WTC11 (cell line): ENCODE results near the gene NRDC. TPM values are rescaled to one million over a fixed set of nuclear protein-coding genes. Genes with fewer than 3 reads are reported as not detected.

Experiments used
- ATAC-seq: fragments of 200-7000 bp; cut with Tn5 transposase; 2 replicates; pipeline ENCODE4 v1.10.0; 2021; ENCODE audit warnings: mild to moderate bottlenecking, moderate library complexity
- CTCF ChIA-PET: fragments of 300-600 bp; sonication (Branson Sonifier 250); formaldehyde crosslinking; loops from one replicate; lab custom pipeline; 2021; ENCODE audit warnings: antibody characterized with exemption; lab: Charles Lee
- POLR2A ChIA-PET: fragments of 350-600 bp; sonication (Branson Sonifier 250); formaldehyde crosslinking; loops from one replicate; lab custom pipeline; 2021; ENCODE audit warnings: antibody characterized with exemption; lab: Charles Lee
- DNase-seq: peaks from one replicate; pipeline ENCODE4 v3.0.0; 2021; ENCODE audit warnings: low spot score
- H3K27ac Mint-ChIP-seq: 2 replicates; pipeline ENCODE4 v1.8.0; 2021; ENCODE audit warnings: mixed read lengths
- H3K27me3 Mint-ChIP-seq: 2 replicates; pipeline ENCODE4 v1.8.0; 2021; ENCODE audit warnings: low read depth, mild to moderate bottlenecking, moderate library complexity, mixed read lengths
- H3K36me3 Mint-ChIP-seq: 2 replicates; pipeline ENCODE4 v1.8.0; 2021; ENCODE audit warnings: mixed read lengths
- H3K4me1 Mint-ChIP-seq: 2 replicates; pipeline ENCODE4 v1.8.0; 2022; ENCODE audit warnings: mixed read lengths
- H3K4me3 Mint-ChIP-seq: 2 replicates; pipeline ENCODE4 v1.8.0; 2021; ENCODE audit warnings: mild to moderate bottlenecking, moderate library complexity, mixed read lengths
- H3K9me3 Mint-ChIP-seq: 2 replicates; pipeline ENCODE4 v1.8.0; 2021; ENCODE audit warnings: mixed read lengths
- FOXK1 ChIP-seq: sonication (generic); formaldehyde crosslinking; IDR thresholded peaks from 2 replicates; pipeline ENCODE4 v1.8.0; 2022; ENCODE audit warnings: mild to moderate bottlenecking, moderate library complexity, missing genetic modification reagents
- GTF2I ChIP-seq: fragments of 250-450 bp; sonication (Bioruptor Pico); conservative IDR thresholded peaks from 2 replicates; pipeline ENCODE4 v1.4.0; 2021; ENCODE audit warnings: mild to moderate bottlenecking
- HMGA2 ChIP-seq: fragments of 250-450 bp; sonication (Bioruptor Pico); IDR thresholded peaks from 2 replicates; pipeline ENCODE4 v1.4.0; 2021; ENCODE audit warnings: mild to moderate bottlenecking, moderate library complexity
- JUN ChIP-seq: sonication (generic); formaldehyde crosslinking; IDR thresholded peaks from 2 replicates; pipeline ENCODE4 v1.8.0; 2023; ENCODE audit warnings: mild to moderate bottlenecking, missing genetic modification reagents
- TEAD4 ChIP-seq: sonication (generic); formaldehyde crosslinking; IDR thresholded peaks from 2 replicates; pipeline ENCODE4 v1.8.0; 2022; ENCODE audit warnings: mild to moderate bottlenecking, missing genetic modification reagents
- ZBTB21 ChIP-seq: sonication (generic); formaldehyde crosslinking; IDR thresholded peaks from 2 replicates; pipeline ENCODE4 v1.8.1; 2023; ENCODE audit warnings: mild to moderate bottlenecking, missing genetic modification reagents, borderline replicate concordance
- total RNA-seq: library from RNA; stranded (reverse); gene quantifications from 3 replicates; pipeline ENCODE4 v1.2.3, GENCODE V29; 2021
- TF ChIP-seq, protein P1 (sequence below): fragments of 250-450 bp; sonication (Bioruptor Pico); IDR thresholded peaks from 2 replicates; pipeline ENCODE4 v1.9.0; 2021; ENCODE audit warnings: mild to moderate bottlenecking
- TF ChIP-seq, protein P2 (sequence below): sonication (generic); formaldehyde crosslinking; IDR thresholded peaks from 2 replicates; pipeline ENCODE4 v1.8.1; 2023; ENCODE audit warnings: mild to moderate bottlenecking, missing genetic modification reagents, moderate library complexity
- TF ChIP-seq, protein P3 (sequence below): sonication (generic); formaldehyde crosslinking; IDR thresholded peaks from 2 replicates; pipeline ENCODE4 v1.8.0; 2022; ENCODE audit warnings: mild to moderate bottlenecking, missing genetic modification reagents
- TF ChIP-seq, protein P4 (sequence below): sonication (generic); formaldehyde crosslinking; IDR thresholded peaks from 2 replicates; pipeline ENCODE4 v1.8.1; 2022; ENCODE audit warnings: missing genetic modification reagents, borderline replicate concordance
- TF ChIP-seq, protein P5 (sequence below): sonication (generic); formaldehyde crosslinking; IDR thresholded peaks from 2 replicates; pipeline ENCODE4 v1.8.1; 2022; ENCODE audit warnings: low read depth, mild to moderate bottlenecking, moderate library complexity, missing genetic modification reagents, borderline replicate concordance
- TF ChIP-seq, protein P6 (sequence below): sonication (generic); formaldehyde crosslinking; IDR thresholded peaks from 2 replicates; pipeline ENCODE4 v1.8.0; 2022; ENCODE audit warnings: mild to moderate bottlenecking, missing genetic modification reagents
- TF ChIP-seq, protein P7 (sequence below): fragments of 250-450 bp; sonication (Bioruptor Pico); IDR thresholded peaks from 2 replicates; pipeline ENCODE4 v1.9.0; 2021; ENCODE audit warnings: mild to moderate bottlenecking, borderline replicate concordance
- TF ChIP-seq, protein P8 (sequence below): fragments of 250-450 bp; sonication (Bioruptor Pico); IDR thresholded peaks from 2 replicates; pipeline ENCODE4 v1.9.0; 2021; ENCODE audit warnings: moderate library complexity, mild to moderate bottlenecking, inconsistent platforms, borderline replicate concordance

Gene NRDC
- total RNA-seq, 1 experiment from 2014 or later: 201 TPM

DNA sequence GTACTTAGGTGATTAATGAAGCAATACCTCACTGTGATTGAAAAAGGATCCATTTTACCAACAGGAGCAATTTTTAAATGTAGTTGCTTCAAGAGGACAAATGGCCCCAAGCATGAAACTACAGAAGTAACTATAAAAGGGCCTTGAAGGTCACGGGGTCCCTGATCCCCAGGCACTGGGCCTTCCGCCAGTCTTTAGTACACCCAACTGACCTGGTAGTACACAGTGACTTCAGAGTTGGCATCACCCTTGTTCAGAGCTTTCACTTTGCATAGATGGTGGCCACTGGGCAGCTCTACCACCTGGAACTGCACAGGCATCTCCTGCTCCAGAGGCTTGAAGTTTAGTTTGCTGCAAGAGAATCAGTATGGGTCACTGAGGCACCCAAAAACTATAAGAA lies 84.3 kb downstream of the NRDC start (continued):
- TF ChIP-seq, protein P1, sequence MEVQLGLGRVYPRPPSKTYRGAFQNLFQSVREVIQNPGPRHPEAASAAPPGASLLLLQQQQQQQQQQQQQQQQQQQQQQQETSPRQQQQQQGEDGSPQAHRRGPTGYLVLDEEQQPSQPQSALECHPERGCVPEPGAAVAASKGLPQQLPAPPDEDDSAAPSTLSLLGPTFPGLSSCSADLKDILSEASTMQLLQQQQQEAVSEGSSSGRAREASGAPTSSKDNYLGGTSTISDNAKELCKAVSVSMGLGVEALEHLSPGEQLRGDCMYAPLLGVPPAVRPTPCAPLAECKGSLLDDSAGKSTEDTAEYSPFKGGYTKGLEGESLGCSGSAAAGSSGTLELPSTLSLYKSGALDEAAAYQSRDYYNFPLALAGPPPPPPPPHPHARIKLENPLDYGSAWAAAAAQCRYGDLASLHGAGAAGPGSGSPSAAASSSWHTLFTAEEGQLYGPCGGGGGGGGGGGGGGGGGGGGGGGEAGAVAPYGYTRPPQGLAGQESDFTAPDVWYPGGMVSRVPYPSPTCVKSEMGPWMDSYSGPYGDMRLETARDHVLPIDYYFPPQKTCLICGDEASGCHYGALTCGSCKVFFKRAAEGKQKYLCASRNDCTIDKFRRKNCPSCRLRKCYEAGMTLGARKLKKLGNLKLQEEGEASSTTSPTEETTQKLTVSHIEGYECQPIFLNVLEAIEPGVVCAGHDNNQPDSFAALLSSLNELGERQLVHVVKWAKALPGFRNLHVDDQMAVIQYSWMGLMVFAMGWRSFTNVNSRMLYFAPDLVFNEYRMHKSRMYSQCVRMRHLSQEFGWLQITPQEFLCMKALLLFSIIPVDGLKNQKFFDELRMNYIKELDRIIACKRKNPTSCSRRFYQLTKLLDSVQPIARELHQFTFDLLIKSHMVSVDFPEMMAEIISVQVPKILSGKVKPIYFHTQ (CRISPR knock-in tag): no peak
- no peak for TF ChIP-seq HMGA2 (CRISPR knock-in tag)

DNA sequence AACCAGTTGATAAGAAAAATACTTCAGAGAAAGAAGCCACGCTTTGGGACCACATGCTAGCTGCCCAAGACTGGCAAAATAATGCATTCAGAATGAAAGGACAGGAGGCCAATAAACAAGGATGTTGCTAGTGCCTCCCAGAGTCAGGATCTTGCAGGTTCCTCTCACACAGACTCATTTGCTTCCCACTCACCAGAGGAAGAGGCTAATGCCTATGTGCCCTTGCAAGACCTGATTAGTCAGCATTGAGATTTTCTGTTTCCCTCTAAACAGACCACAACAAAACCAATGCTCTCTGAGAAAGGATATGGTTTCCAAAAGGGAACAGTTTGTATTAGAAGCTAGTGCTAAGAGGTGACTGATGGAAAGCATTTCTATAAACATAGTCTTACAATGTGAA lies 85.7 kb downstream of the NRDC start:
- Mint-ChIP-seq H3K27ac (no peak overlapping the region), H3K4me1 (no peaks in the 10 kb centered on the region), H3K36me3 (peaks cover 72% of the 10 kb centered on the region), H3K9me3 (no peaks in the 10 kb centered on the region), H3K27me3 (no peaks in the 10 kb centered on the region), H3K4me3 (no peak overlapping the region)
- no peak for ATAC-seq
- TF ChIP-seq, protein P2, sequence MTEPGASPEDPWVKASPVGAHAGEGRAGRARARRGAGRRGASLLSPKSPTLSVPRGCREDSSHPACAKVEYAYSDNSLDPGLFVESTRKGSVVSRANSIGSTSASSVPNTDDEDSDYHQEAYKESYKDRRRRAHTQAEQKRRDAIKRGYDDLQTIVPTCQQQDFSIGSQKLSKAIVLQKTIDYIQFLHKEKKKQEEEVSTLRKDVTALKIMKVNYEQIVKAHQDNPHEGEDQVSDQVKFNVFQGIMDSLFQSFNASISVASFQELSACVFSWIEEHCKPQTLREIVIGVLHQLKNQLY: no peak
- no peak for TF ChIP-seq ZBTB21 (CRISPR knock-in tag)
- TF ChIP-seq, protein P3, sequence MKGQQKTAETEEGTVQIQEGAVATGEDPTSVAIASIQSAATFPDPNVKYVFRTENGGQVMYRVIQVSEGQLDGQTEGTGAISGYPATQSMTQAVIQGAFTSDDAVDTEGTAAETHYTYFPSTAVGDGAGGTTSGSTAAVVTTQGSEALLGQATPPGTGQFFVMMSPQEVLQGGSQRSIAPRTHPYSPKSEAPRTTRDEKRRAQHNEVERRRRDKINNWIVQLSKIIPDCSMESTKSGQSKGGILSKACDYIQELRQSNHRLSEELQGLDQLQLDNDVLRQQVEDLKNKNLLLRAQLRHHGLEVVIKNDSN (CRISPR knock-in tag): no peak
- no peak for TF ChIP-seq GTF2I
- TF ChIP-seq, protein P4, sequence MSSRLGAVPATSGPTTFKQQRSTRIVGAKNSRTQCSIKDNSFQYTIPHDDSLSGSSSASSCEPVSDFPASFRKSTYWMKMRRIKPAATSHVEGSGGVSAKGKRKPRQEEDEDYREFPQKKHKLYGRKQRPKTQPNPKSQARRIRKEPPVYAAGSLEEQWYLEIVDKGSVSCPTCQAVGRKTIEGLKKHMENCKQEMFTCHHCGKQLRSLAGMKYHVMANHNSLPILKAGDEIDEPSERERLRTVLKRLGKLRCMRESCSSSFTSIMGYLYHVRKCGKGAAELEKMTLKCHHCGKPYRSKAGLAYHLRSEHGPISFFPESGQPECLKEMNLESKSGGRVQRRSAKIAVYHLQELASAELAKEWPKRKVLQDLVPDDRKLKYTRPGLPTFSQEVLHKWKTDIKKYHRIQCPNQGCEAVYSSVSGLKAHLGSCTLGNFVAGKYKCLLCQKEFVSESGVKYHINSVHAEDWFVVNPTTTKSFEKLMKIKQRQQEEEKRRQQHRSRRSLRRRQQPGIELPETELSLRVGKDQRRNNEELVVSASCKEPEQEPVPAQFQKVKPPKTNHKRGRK: no peak
- TF ChIP-seq JUN (CRISPR knock-in tag): no peak
- TF ChIP-seq, protein P5, sequence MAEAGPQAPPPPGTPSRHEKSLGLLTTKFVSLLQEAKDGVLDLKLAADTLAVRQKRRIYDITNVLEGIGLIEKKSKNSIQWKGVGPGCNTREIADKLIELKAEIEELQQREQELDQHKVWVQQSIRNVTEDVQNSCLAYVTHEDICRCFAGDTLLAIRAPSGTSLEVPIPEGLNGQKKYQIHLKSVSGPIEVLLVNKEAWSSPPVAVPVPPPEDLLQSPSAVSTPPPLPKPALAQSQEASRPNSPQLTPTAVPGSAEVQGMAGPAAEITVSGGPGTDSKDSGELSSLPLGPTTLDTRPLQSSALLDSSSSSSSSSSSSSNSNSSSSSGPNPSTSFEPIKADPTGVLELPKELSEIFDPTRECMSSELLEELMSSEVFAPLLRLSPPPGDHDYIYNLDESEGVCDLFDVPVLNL: no peak
- TF ChIP-seq, protein P6, sequence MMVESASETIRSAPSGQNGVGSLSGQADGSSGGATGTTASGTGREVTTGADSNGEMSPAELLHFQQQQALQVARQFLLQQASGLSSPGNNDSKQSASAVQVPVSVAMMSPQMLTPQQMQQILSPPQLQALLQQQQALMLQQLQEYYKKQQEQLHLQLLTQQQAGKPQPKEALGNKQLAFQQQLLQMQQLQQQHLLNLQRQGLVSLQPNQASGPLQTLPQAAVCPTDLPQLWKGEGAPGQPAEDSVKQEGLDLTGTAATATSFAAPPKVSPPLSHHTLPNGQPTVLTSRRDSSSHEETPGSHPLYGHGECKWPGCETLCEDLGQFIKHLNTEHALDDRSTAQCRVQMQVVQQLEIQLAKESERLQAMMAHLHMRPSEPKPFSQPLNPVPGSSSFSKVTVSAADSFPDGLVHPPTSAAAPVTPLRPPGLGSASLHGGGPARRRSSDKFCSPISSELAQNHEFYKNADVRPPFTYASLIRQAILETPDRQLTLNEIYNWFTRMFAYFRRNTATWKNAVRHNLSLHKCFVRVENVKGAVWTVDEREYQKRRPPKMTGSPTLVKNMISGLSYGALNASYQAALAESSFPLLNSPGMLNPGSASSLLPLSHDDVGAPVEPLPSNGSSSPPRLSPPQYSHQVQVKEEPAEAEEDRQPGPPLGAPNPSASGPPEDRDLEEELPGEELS (CRISPR knock-in tag): no peak
- TF ChIP-seq, protein P7, sequence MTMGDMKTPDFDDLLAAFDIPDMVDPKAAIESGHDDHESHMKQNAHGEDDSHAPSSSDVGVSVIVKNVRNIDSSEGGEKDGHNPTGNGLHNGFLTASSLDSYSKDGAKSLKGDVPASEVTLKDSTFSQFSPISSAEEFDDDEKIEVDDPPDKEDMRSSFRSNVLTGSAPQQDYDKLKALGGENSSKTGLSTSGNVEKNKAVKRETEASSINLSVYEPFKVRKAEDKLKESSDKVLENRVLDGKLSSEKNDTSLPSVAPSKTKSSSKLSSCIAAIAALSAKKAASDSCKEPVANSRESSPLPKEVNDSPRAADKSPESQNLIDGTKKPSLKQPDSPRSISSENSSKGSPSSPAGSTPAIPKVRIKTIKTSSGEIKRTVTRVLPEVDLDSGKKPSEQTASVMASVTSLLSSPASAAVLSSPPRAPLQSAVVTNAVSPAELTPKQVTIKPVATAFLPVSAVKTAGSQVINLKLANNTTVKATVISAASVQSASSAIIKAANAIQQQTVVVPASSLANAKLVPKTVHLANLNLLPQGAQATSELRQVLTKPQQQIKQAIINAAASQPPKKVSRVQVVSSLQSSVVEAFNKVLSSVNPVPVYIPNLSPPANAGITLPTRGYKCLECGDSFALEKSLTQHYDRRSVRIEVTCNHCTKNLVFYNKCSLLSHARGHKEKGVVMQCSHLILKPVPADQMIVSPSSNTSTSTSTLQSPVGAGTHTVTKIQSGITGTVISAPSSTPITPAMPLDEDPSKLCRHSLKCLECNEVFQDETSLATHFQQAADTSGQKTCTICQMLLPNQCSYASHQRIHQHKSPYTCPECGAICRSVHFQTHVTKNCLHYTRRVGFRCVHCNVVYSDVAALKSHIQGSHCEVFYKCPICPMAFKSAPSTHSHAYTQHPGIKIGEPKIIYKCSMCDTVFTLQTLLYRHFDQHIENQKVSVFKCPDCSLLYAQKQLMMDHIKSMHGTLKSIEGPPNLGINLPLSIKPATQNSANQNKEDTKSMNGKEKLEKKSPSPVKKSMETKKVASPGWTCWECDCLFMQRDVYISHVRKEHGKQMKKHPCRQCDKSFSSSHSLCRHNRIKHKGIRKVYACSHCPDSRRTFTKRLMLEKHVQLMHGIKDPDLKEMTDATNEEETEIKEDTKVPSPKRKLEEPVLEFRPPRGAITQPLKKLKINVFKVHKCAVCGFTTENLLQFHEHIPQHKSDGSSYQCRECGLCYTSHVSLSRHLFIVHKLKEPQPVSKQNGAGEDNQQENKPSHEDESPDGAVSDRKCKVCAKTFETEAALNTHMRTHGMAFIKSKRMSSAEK (CRISPR knock-in tag): no peak
- TF ChIP-seq HMGA2 (CRISPR knock-in tag): no peak
- TF ChIP-seq FOXK1 (CRISPR knock-in tag): no peak
- TF ChIP-seq TEAD4 (CRISPR knock-in tag): no peak
- TF ChIP-seq, protein P8, sequence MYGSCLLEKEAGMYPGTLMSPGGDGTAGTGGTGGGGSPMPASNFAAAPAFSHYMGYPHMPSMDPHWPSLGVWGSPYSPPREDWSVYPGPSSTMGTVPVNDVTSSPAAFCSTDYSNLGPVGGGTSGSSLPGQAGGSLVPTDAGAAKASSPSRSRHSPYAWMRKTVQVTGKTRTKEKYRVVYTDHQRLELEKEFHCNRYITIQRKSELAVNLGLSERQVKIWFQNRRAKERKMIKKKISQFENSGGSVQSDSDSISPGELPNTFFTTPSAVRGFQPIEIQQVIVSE: no peak
- DNase-seq: no peak
- ChIA-PET POLR2A (no interaction called here), CTCF (no interaction called here)
